GM12878 (cell line): ENCODE results near the gene PORCN.
"Not testable (repeated sequence)": the region's sequence is repeated elsewhere in the genome, so short reads cannot be mapped to it uniquely, and the experiment has no call there.

Source experiments
- BRCA1 ChIP-seq: IDR thresholded peaks from 2 replicates; pipeline ENCODE4 v1.6.1; 2011; ENCODE audit warnings: low read depth, low read length, improper control_type of control experiment
- CTCF ChIP-seq, 3 experiments: IDR thresholded peaks in 2 of 3; conservative IDR thresholded peaks in 1 of 3; 2 replicates each; pipeline ENCODE4 v1.5.1; 2011; ENCODE audit warnings: low read depth in 3 of 3, low read length in 3 of 3, mild to moderate bottlenecking in 3 of 3, control low read depth in 2 of 3, moderate library complexity in 2 of 3, inconsistent platforms in 1 of 3, mixed read lengths in 1 of 3; ENCODE audit not compliant: control insufficient read depth in 2 of 3, insufficient read depth in 1 of 3; ENCODE audit errors: extremely low read depth in 1 of 3
- JUND ChIP-seq: IDR thresholded peaks from 2 replicates; pipeline ENCODE4 v1.6.1; 2012; ENCODE audit warnings: low read depth, mild to moderate bottlenecking, low read length, improper control_type of control experiment, moderate library complexity
- POLR2AphosphoS5 ChIP-seq: IDR thresholded peaks from 2 replicates; pipeline ENCODE4 v1.6.1; 2011; ENCODE audit warnings: mild to moderate bottlenecking, low read length, inconsistent platforms
- POU2F2 ChIP-seq: IDR thresholded peaks from 3 replicates; pipeline ENCODE4 v1.6.1; 2011; ENCODE audit warnings: low read depth, mild to moderate bottlenecking, low read length, borderline replicate concordance
- SUZ12 ChIP-seq: fragments of 200-600 bp; sonication (generic); IDR thresholded peaks from one replicate; pipeline ENCODE4 v1.6.1; 2018; ENCODE audit warnings: antibody characterized with exemption, mild to moderate bottlenecking; ENCODE audit not compliant: unreplicated experiment
- ZNF274 ChIP-seq: IDR thresholded peaks from one replicate; pipeline ENCODE4 v1.8.0; 2011; ENCODE audit not compliant: insufficient read length, insufficient read depth

- TF ChIP-seq POLR2AphosphoS5; ZNF274; CTCF (IDR thresholded peaks at IDR 0.05 in 2 of 3, conservative IDR thresholded peaks at IDR 0.05 in 1 of 3; ENCODE audit: control insufficient read depth in 2 of 3, extremely low read depth in 1 of 3, insufficient read depth in 1 of 3, low read depth in 3 of 3, low read length in 3 of 3); BRCA1; SUZ12; POU2F2; JUND: not testable (repeated sequence)
Measured at GRCh38 chrX:48519481-48519880, 10.7 kb downstream of the PORCN start.
